ENCODE measurements around the gene EPB41L4B.

EPB41L4B gene

DNA sequence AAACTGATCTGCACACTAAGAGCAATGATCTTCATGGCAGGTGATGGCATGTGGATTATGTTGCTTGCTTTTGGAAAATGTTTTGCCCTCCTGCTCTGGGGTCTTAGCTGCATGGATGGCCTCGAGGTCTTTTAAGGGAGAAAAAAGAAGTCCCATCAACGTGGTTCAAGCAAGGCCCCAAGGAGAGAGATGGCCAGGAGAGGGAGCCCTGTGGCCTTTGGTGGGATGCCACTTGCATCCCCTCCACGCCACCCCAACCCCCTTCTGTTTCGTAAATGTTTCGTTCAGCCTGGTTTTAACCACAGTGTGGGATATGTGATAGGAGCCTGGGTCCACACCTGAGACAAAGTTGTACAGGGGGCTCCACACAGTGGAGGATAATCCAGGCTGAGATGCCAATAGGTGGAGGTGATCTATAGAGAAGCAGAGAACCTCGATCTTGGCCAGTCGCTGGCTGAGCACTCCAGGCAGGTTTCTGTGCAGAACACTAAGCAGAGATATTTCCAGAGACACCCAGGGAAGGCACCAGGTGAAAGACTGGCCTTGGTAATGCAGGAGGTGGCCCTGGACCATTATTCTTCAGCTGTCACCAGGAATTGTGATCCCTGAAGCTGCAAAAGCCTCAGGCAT lies 128.0 kb downstream of the EPB41L4B start:
- DNase-seq (ENCODE audit: low spot score) (no peak), ATAC-seq (ENCODE audit: low read depth) (peak; percentile 54; the same call in 2 of the 3 replicates)
- no peak overlapping the region for H3K4me3 ChIP-seq (ENCODE audit: severe bottlenecking)

DNA sequence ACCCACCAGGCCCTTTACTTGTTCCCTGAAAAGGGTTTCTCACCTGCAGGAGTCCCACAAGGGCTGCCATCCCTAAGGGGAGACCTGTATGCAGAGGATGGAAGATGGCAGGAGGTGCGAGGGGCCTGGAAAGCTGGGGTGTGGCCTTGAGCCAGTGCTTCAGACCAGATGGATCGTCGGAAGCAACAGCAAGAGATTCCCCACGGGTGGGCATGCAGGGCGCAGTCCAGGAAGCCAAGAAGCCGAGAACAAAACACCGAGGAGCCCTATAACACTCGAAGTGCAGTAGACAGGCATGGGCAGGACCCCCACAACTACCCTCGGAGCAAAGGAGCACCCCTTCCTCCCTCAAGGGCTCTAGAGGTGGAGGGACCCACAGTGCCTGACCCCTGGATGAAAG lies 129.1 kb downstream of the EPB41L4B start:
- TF ChIP-seq, protein P1, sequence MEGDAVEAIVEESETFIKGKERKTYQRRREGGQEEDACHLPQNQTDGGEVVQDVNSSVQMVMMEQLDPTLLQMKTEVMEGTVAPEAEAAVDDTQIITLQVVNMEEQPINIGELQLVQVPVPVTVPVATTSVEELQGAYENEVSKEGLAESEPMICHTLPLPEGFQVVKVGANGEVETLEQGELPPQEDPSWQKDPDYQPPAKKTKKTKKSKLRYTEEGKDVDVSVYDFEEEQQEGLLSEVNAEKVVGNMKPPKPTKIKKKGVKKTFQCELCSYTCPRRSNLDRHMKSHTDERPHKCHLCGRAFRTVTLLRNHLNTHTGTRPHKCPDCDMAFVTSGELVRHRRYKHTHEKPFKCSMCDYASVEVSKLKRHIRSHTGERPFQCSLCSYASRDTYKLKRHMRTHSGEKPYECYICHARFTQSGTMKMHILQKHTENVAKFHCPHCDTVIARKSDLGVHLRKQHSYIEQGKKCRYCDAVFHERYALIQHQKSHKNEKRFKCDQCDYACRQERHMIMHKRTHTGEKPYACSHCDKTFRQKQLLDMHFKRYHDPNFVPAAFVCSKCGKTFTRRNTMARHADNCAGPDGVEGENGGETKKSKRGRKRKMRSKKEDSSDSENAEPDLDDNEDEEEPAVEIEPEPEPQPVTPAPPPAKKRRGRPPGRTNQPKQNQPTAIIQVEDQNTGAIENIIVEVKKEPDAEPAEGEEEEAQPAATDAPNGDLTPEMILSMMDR (IDR thresholded peaks at IDR 0.05; ENCODE audit: poor library complexity, severe bottlenecking), result no peak
- Histone ChIP-seq H3K4me3 (ENCODE audit: severe bottlenecking) (no peak overlapping the region), H3K27me3 (ENCODE audit: insufficient read depth, poor library complexity, severe bottlenecking) (no peaks in the 10 kb centered on the region), H3K36me3 (ENCODE audit: low read depth) (no peaks in the 10 kb centered on the region), H3K9me3 (ENCODE audit: severe bottlenecking) (peaks cover 2% of the 10 kb centered on the region), H3K27ac (ENCODE audit: poor library complexity, severe bottlenecking) (no peak overlapping the region), H3K4me1 (ENCODE audit: insufficient read depth, poor library complexity, severe bottlenecking) (no peaks in the 10 kb centered on the region)
- DNase-seq (ENCODE audit: low spot score) (no peak), ATAC-seq (ENCODE audit: low read depth) (no peak)

More for the DNA sequence above, 128.0 kb downstream of the EPB41L4B start:
- Histone ChIP-seq H3K9me3 (ENCODE audit: severe bottlenecking) (peaks cover 2% of the 10 kb centered on the region), H3K27ac (ENCODE audit: poor library complexity, severe bottlenecking) (no peak overlapping the region), H3K36me3 (ENCODE audit: low read depth) (no peaks in the 10 kb centered on the region), H3K4me1 (ENCODE audit: insufficient read depth, poor library complexity, severe bottlenecking) (no peaks in the 10 kb centered on the region), H3K27me3 (ENCODE audit: insufficient read depth, poor library complexity, severe bottlenecking) (no peaks in the 10 kb centered on the region)
- TF ChIP-seq, protein P1 (IDR thresholded peaks at IDR 0.05; ENCODE audit: poor library complexity, severe bottlenecking), result peak; percentile 49

GRCh38 chr9:109190151-109190550 lies 130.7 kb downstream of the EPB41L4B start:
- H3K4me3 ChIP-seq (ENCODE audit: severe bottlenecking), result no peak overlapping the region
- no peaks in the 10 kb centered on the region for H3K9me3 ChIP-seq (ENCODE audit: severe bottlenecking)
- H3K4me1 ChIP-seq (ENCODE audit: insufficient read depth, poor library complexity, severe bottlenecking), result no peaks in the 10 kb centered on the region
- DNase-seq (ENCODE audit: low spot score), result no peak
- no peak overlapping the region for H3K27ac ChIP-seq (ENCODE audit: poor library complexity, severe bottlenecking)
- no peaks in the 10 kb centered on the region for H3K27me3 ChIP-seq (ENCODE audit: insufficient read depth, poor library complexity, severe bottlenecking)
- H3K36me3 ChIP-seq (ENCODE audit: low read depth), result no peaks in the 10 kb centered on the region
- TF ChIP-seq, protein P1 (IDR thresholded peaks at IDR 0.05; ENCODE audit: poor library complexity, severe bottlenecking), result no peak
- ATAC-seq (ENCODE audit: low read depth), result no peak; the same call in 2 of the 3 replicates

DNA sequence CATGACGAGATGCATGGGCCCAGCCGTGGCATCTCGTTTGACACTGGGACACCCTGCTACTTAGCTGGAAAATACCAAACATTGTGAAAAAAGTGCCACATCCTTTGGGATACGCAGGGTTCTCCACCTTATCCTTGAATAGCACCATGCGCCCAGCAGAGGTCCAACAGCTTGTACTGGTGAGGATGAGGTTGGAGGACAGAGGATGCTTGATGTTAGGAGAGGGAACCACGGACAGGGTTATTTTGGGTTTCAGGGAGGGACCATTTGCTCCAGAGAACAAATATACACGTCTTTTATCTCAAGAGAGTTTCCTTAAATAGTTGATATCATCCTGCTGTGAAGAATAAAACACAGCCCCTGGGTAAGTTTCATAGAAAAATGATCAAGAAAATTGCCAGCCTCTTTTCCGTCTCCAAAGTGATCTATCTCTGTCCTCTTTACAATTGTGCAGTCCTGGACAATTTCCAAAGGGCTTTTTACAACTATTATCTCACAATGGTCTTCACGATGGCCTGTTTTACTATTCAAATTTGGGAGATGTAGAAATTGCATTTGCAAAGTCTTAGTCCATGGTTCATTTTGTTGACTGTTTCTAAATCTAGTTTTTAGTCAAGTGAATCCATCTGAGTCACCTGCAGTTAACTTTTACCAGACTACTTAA lies 133.9 kb downstream of the EPB41L4B start:
- no peak for ATAC-seq (ENCODE audit: low read depth)

More for the DNA sequence above, 133.9 kb downstream of the EPB41L4B start:
- Histone ChIP-seq H3K4me1 (ENCODE audit: insufficient read depth, poor library complexity, severe bottlenecking) (no peaks in the 10 kb centered on the region), H3K27ac (ENCODE audit: poor library complexity, severe bottlenecking) (no peak overlapping the region), H3K4me3 (ENCODE audit: severe bottlenecking) (no peak overlapping the region), H3K27me3 (ENCODE audit: insufficient read depth, poor library complexity, severe bottlenecking) (no peaks in the 10 kb centered on the region), H3K9me3 (ENCODE audit: severe bottlenecking) (no peaks in the 10 kb centered on the region), H3K36me3 (ENCODE audit: low read depth) (no peaks in the 10 kb centered on the region)
- TF ChIP-seq, protein P1 (IDR thresholded peaks at IDR 0.05; ENCODE audit: poor library complexity, severe bottlenecking), result no peak
- no peak for DNase-seq (ENCODE audit: low spot score)

All from RWPE2 (cell line).